HEK293T (cell line): ENCODE results near the gene MGAT4A.

ENCODE experiments used
- ARNT ChIP-seq: fragments of 450-650 bp; IDR thresholded peaks from 2 replicates; pipeline ENCODE4 v1.6.1; 2017; ENCODE audit warnings: mild to moderate bottlenecking
- BHLHE40 ChIP-seq: fragments of 450-650 bp; IDR thresholded peaks from 2 replicates; pipeline ENCODE4 v1.6.1; 2016; ENCODE audit warnings: mild to moderate bottlenecking, moderate library complexity, borderline replicate concordance
- ELF4 ChIP-seq: fragments of 450-650 bp; IDR thresholded peaks from 2 replicates; pipeline ENCODE4 v1.6.1; 2017; ENCODE audit warnings: antibody characterized with exemption
- FOXA1 ChIP-seq: fragments of 450-650 bp; IDR thresholded peaks from 2 replicates; pipeline ENCODE4 v1.6.1; 2016; ENCODE audit warnings: mild to moderate bottlenecking
- FOXK2 ChIP-seq: fragments of 450-650 bp; IDR thresholded peaks from 2 replicates; pipeline ENCODE4 v1.6.1; 2016; ENCODE audit warnings: mild to moderate bottlenecking
- FOXM1 ChIP-seq: fragments of 450-650 bp; IDR thresholded peaks from 2 replicates; pipeline ENCODE4 v1.6.1; 2017; ENCODE audit warnings: mild to moderate bottlenecking, borderline replicate concordance
- HDGF ChIP-seq: fragments of 450-650 bp; IDR thresholded peaks from 2 replicates; pipeline ENCODE4 v1.6.1; 2017; ENCODE audit warnings: antibody characterized with exemption, borderline replicate concordance
- NFRKB ChIP-seq: fragments of 450-650 bp; IDR thresholded peaks from 2 replicates; pipeline ENCODE4 v1.6.1; 2016; ENCODE audit warnings: mild to moderate bottlenecking, moderate library complexity
- SP1 ChIP-seq: fragments of 450-650 bp; IDR thresholded peaks from 2 replicates; pipeline ENCODE4 v1.6.1; 2017
- SUZ12 ChIP-seq: fragments of 450-650 bp; IDR thresholded peaks from 2 replicates; pipeline ENCODE4 v1.6.1; 2016; ENCODE audit warnings: mild to moderate bottlenecking
- TARDBP ChIP-seq: fragments of 450-650 bp; IDR thresholded peaks from 2 replicates; pipeline ENCODE4 v1.6.1; 2016
- TF ChIP-seq, protein P1 (sequence below): fragments of 450-650 bp; IDR thresholded peaks from 2 replicates; pipeline ENCODE4 v1.6.1; 2016

DNA sequence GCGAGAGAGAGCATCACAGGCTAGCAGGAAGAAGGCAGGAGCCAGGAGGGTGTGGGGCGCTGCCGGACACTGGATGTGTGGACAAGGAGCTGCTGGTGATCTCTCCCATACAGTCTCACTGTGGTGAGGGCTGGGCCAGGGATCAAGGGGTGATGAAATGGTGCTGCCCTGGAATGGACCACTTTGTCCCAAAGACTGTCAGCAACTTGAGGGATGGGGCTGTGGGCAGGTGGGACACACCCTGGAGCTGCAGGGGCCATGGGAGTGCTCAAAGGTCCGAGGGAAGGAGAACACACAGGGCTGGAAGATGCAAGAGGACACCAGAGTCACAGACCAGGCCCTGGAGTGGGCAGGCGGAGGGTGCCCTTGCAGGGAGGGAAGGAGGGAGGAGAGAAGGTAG lies 160.6 kb downstream of the MGAT4A start:
- TF ChIP-seq, protein P1, sequence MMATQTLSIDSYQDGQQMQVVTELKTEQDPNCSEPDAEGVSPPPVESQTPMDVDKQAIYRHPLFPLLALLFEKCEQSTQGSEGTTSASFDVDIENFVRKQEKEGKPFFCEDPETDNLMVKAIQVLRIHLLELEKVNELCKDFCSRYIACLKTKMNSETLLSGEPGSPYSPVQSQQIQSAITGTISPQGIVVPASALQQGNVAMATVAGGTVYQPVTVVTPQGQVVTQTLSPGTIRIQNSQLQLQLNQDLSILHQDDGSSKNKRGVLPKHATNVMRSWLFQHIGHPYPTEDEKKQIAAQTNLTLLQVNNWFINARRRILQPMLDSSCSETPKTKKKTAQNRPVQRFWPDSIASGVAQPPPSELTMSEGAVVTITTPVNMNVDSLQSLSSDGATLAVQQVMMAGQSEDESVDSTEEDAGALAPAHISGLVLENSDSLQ, result no peak
- TF ChIP-seq ELF4 (no peak), TARDBP (no peak), SP1 (no peak), SUZ12 (no peak), NFRKB (no peak), FOXM1 (no peak), BHLHE40 (no peak), ARNT (no peak), HDGF (no peak), FOXK2 (no peak), FOXA1 (no peak)
